HEK293 (cell line): ENCODE results near the gene ZNF609.

ENCODE experiments used
- CTCF ChIA-PET: fragments of 350-600 bp; formaldehyde crosslinking; extraction: SDS; loops from one replicate; lab custom pipeline; 2021; ENCODE audit warnings: antibody characterized with exemption; lab: Yijun Ruan, JAX
- POLR2A ChIA-PET: fragments of 300-600 bp; formaldehyde crosslinking; extraction: SDS; loops from one replicate; lab custom pipeline; 2020; ENCODE audit warnings: antibody characterized with exemption, inconsistent platforms; lab: Yijun Ruan, JAX
- H3K27ac ChIP-seq: fragments of 200-500 bp; sonication (Bioruptor generic); 2 replicates; pipeline ENCODE4 v1.5.1; 2014; ENCODE audit warnings: low read depth, low read length, control low read depth, inconsistent platforms; ENCODE audit errors: extremely low read depth
- H3K36me3 ChIP-seq, 2 experiments: fragments of 200-500 bp in 1 of 2; sonication (Bioruptor generic) in 1 of 2; 1 replicate in 1 of 2; 2 replicates in 1 of 2; pipeline ENCODE4 v1.5.1; 2014 to 2017; ENCODE audit warnings: inconsistent platforms in 2 of 2, low read length in 2 of 2; ENCODE audit not compliant: control insufficient read depth in 2 of 2, insufficient read depth in 1 of 2
- H3K4me1 ChIP-seq: fragments of 200-500 bp; sonication (Bioruptor generic); 2 replicates; pipeline ENCODE4 v1.5.1; 2014; ENCODE audit warnings: mild to moderate bottlenecking, low read length, inconsistent platforms; ENCODE audit not compliant: control insufficient read depth, insufficient read depth
- H3K4me3 ChIP-seq: 2 replicates; pipeline ENCODE4 v1.5.1; 2011; ENCODE audit warnings: low read depth, mild to moderate bottlenecking, control low read depth, low read length, moderate library complexity
- H3K9me3 ChIP-seq: fragments of 200-500 bp; sonication (Bioruptor generic); 2 replicates; pipeline ENCODE4 v1.5.1; 2014; ENCODE audit warnings: low read depth, low read length, inconsistent platforms; ENCODE audit not compliant: control insufficient read depth, insufficient read depth
- GLI4 ChIP-seq: fragments of 450-650 bp; formaldehyde crosslinking; IDR thresholded peaks from 2 replicates; pipeline ENCODE4 v1.5.1; 2016; ENCODE audit warnings: missing biosample characterization, missing genetic modification characterization
- GLIS2 ChIP-seq: fragments of 450-650 bp; formaldehyde crosslinking; IDR thresholded peaks from 2 replicates; pipeline ENCODE4 v1.5.1; 2016; ENCODE audit warnings: missing biosample characterization, missing genetic modification characterization
- KLF8 ChIP-seq: fragments of 450-650 bp; formaldehyde crosslinking; IDR thresholded peaks from 2 replicates; pipeline ENCODE4 v1.5.1; 2016; ENCODE audit warnings: missing biosample characterization, missing genetic modification characterization
- SCRT2 ChIP-seq: fragments of 450-650 bp; formaldehyde crosslinking; IDR thresholded peaks from 2 replicates; pipeline ENCODE4 v1.5.1; 2016; ENCODE audit warnings: missing biosample characterization, missing genetic modification characterization
- YY1 ChIP-seq: fragments of 450-650 bp; formaldehyde crosslinking; IDR thresholded peaks from 2 replicates; pipeline ENCODE4 v1.5.1; 2018; ENCODE audit warnings: missing biosample characterization, missing genetic modification characterization
- ZBTB49 ChIP-seq: fragments of 450-650 bp; formaldehyde crosslinking; IDR thresholded peaks from 2 replicates; pipeline ENCODE4 v1.5.1; 2016; ENCODE audit warnings: missing biosample characterization, missing genetic modification characterization, low read depth
- ZBTB8A ChIP-seq: fragments of 450-650 bp; formaldehyde crosslinking; IDR thresholded peaks from 2 replicates; pipeline ENCODE4 v1.5.1; 2016; ENCODE audit warnings: missing biosample characterization, missing genetic modification characterization
- ZNF10 ChIP-seq: fragments of 450-650 bp; formaldehyde crosslinking; IDR thresholded peaks from 2 replicates; pipeline ENCODE4 v1.5.1; 2017; ENCODE audit warnings: missing biosample characterization, missing genetic modification characterization
- ZNF157 ChIP-seq: fragments of 450-650 bp; formaldehyde crosslinking; IDR thresholded peaks from 2 replicates; pipeline ENCODE4 v1.5.1; 2016; ENCODE audit warnings: missing biosample characterization, missing genetic modification characterization
- ZNF19 ChIP-seq: fragments of 450-650 bp; formaldehyde crosslinking; IDR thresholded peaks from 2 replicates; pipeline ENCODE4; 2016; ENCODE audit warnings: missing biosample characterization, missing genetic modification characterization, low read depth
- ZNF221 ChIP-seq: fragments of 450-650 bp; formaldehyde crosslinking; IDR thresholded peaks from 2 replicates; pipeline ENCODE4 v1.5.1; 2017; ENCODE audit warnings: missing biosample characterization, missing genetic modification characterization, borderline replicate concordance
- ZNF23 ChIP-seq: fragments of 450-650 bp; formaldehyde crosslinking; IDR thresholded peaks from 2 replicates; pipeline ENCODE4 v1.5.1; 2016; ENCODE audit warnings: missing biosample characterization, missing genetic modification characterization, borderline replicate concordance
- ZNF341 ChIP-seq: fragments of 450-650 bp; formaldehyde crosslinking; IDR thresholded peaks from 2 replicates; pipeline ENCODE4; 2016; ENCODE audit warnings: low read depth, missing biosample characterization, missing genetic modification characterization
- ZNF398 ChIP-seq: fragments of 450-650 bp; formaldehyde crosslinking; IDR thresholded peaks from 2 replicates; pipeline ENCODE4 v1.5.1; 2017; ENCODE audit warnings: missing biosample characterization, missing genetic modification characterization
- ZNF416 ChIP-seq: fragments of 450-650 bp; formaldehyde crosslinking; IDR thresholded peaks from 2 replicates; pipeline ENCODE4 v1.5.1; 2016; ENCODE audit warnings: missing biosample characterization, missing genetic modification characterization
- ZNF600 ChIP-seq: fragments of 450-650 bp; formaldehyde crosslinking; IDR thresholded peaks from 2 replicates; pipeline ENCODE4 v1.5.1; 2016; ENCODE audit warnings: missing biosample characterization, missing genetic modification characterization
- ZNF610 ChIP-seq: fragments of 450-650 bp; formaldehyde crosslinking; IDR thresholded peaks from 2 replicates; pipeline ENCODE4 v1.5.1; 2016; ENCODE audit warnings: missing biosample characterization, missing genetic modification characterization, borderline replicate concordance
- ZNF664 ChIP-seq: fragments of 450-650 bp; formaldehyde crosslinking; IDR thresholded peaks from 2 replicates; pipeline ENCODE4 v1.5.1; 2016; ENCODE audit warnings: missing biosample characterization, missing genetic modification characterization
- ZNF792 ChIP-seq: fragments of 450-650 bp; formaldehyde crosslinking; IDR thresholded peaks from 2 replicates; pipeline ENCODE4 v1.5.1; 2016; ENCODE audit warnings: missing biosample characterization, missing genetic modification characterization
- TF ChIP-seq, protein P1 (sequence below): fragments of 450-650 bp; formaldehyde crosslinking; IDR thresholded peaks from 2 replicates; pipeline ENCODE4 v1.5.1; 2016; ENCODE audit warnings: missing biosample characterization, missing genetic modification characterization, borderline replicate concordance
- TF ChIP-seq, protein P2 (sequence below): fragments of 450-650 bp; formaldehyde crosslinking; IDR thresholded peaks from 2 replicates; pipeline ENCODE4 v1.5.1; 2017; ENCODE audit warnings: missing biosample characterization, missing genetic modification characterization

The ZNF609 gene

GRCh38 chr15:64443016-64443415 lies 17.4 kb upstream of the ZNF609 start (continued):
- TF ChIP-seq, protein P1, sequence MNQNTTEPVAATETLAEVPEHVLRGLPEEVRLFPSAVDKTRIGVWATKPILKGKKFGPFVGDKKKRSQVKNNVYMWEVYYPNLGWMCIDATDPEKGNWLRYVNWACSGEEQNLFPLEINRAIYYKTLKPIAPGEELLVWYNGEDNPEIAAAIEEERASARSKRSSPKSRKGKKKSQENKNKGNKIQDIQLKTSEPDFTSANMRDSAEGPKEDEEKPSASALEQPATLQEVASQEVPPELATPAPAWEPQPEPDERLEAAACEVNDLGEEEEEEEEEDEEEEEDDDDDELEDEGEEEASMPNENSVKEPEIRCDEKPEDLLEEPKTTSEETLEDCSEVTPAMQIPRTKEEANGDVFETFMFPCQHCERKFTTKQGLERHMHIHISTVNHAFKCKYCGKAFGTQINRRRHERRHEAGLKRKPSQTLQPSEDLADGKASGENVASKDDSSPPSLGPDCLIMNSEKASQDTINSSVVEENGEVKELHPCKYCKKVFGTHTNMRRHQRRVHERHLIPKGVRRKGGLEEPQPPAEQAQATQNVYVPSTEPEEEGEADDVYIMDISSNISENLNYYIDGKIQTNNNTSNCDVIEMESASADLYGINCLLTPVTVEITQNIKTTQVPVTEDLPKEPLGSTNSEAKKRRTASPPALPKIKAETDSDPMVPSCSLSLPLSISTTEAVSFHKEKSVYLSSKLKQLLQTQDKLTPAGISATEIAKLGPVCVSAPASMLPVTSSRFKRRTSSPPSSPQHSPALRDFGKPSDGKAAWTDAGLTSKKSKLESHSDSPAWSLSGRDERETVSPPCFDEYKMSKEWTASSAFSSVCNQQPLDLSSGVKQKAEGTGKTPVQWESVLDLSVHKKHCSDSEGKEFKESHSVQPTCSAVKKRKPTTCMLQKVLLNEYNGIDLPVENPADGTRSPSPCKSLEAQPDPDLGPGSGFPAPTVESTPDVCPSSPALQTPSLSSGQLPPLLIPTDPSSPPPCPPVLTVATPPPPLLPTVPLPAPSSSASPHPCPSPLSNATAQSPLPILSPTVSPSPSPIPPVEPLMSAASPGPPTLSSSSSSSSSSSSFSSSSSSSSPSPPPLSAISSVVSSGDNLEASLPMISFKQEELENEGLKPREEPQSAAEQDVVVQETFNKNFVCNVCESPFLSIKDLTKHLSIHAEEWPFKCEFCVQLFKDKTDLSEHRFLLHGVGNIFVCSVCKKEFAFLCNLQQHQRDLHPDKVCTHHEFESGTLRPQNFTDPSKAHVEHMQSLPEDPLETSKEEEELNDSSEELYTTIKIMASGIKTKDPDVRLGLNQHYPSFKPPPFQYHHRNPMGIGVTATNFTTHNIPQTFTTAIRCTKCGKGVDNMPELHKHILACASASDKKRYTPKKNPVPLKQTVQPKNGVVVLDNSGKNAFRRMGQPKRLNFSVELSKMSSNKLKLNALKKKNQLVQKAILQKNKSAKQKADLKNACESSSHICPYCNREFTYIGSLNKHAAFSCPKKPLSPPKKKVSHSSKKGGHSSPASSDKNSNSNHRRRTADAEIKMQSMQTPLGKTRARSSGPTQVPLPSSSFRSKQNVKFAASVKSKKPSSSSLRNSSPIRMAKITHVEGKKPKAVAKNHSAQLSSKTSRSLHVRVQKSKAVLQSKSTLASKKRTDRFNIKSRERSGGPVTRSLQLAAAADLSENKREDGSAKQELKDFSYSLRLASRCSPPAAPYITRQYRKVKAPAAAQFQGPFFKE (tag by site-specific recombination) = no peak
- no peak for TF ChIP-seq ZNF341 (tag by site-specific recombination)
- TF ChIP-seq YY1 (tag by site-specific recombination) = no peak
- TF ChIP-seq ZNF221 (tag by site-specific recombination) = no peak
- no peak for TF ChIP-seq ZNF398 (tag by site-specific recombination)
- TF ChIP-seq KLF8 (tag by site-specific recombination) = no peak
- no peak for TF ChIP-seq GLIS2 (tag by site-specific recombination)
- TF ChIP-seq, all 188 proteins: peak for 0

GRCh38 chr15:64443747-64444621 lies 16.4 kb upstream of the ZNF609 start:
- no peak overlapping the region for H3K4me3 ChIP-seq
- no peak overlapping the region for H3K27ac ChIP-seq
- ChIA-PET POLR2A (interaction anchor here (1.2 kb wide), 1 partner anchor 16 kb away, joined by 3 read pairs; the partner anchor contains the start of gene ZNF609), CTCF (no interaction called here)
- H3K36me3 ChIP-seq = peaks cover 0 to 15% of the 10 kb centered on the region in 2 experiments; a peak in 2 of 3 replicates
- no peaks in the 10 kb centered on the region; the same call in 1 of the 2 replicates for H3K4me1 ChIP-seq
- H3K9me3 ChIP-seq = no peaks in the 10 kb centered on the region
- TF ChIP-seq SCRT2 (tag by site-specific recombination) (peak; percentile 34), ZNF600 (0 out of 2 replicates have a peak, but pooled peaks have one; percentile 12), ZNF664 (no peak)
- TF ChIP-seq, protein P2, sequence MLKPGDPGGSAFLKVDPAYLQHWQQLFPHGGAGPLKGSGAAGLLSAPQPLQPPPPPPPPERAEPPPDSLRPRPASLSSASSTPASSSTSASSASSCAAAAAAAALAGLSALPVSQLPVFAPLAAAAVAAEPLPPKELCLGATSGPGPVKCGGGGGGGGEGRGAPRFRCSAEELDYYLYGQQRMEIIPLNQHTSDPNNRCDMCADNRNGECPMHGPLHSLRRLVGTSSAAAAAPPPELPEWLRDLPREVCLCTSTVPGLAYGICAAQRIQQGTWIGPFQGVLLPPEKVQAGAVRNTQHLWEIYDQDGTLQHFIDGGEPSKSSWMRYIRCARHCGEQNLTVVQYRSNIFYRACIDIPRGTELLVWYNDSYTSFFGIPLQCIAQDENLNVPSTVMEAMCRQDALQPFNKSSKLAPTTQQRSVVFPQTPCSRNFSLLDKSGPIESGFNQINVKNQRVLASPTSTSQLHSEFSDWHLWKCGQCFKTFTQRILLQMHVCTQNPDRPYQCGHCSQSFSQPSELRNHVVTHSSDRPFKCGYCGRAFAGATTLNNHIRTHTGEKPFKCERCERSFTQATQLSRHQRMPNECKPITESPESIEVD (tag by site-specific recombination) = peak; percentile 77

GRCh38 chr15:64444836-64445235 lies 15.5 kb upstream of the ZNF609 start:
- Histone ChIP-seq H3K9me3 (no peaks in the 10 kb centered on the region), H3K4me3 (no peak overlapping the region), H3K27ac (no peak overlapping the region), H3K36me3 (peaks cover 0 to 15% of the 10 kb centered on the region in 2 experiments; a peak in 2 of 3 replicates), H3K4me1 (no peaks in the 10 kb centered on the region; the same call in 1 of the 2 replicates)
- POLR2A ChIA-PET = no interaction called here
- CTCF ChIA-PET = no interaction called here
- TF ChIP-seq ZBTB49 (tag by site-specific recombination) = no peak
- TF ChIP-seq ZNF610 (tag by site-specific recombination) = no peak
- TF ChIP-seq GLI4 (tag by site-specific recombination) = no peak
- no peak for TF ChIP-seq ZNF157 (tag by site-specific recombination)
- TF ChIP-seq ZNF416 = no peak
- no peak for TF ChIP-seq ZNF23 (tag by site-specific recombination)
- TF ChIP-seq ZNF792 (tag by site-specific recombination) = no peak
- no peak for TF ChIP-seq ZNF19 (tag by site-specific recombination)
- no peak for TF ChIP-seq ZNF10 (tag by site-specific recombination)
- no peak for TF ChIP-seq ZBTB8A
